Lower leg skin (tissue), 4 donors: ENCODE data around the gene MAGEB5. TPM values are rescaled to one million over a fixed set of nuclear protein-coding genes. Genes with fewer than 3 reads are reported as not detected.

Experiments used
- DNase-seq, 2 donors: peaks; one replicate each; pipeline ENCODE4 v3.0.0-alpha.2; 2019; ENCODE audit warnings: low spot score in 2 of 2
- H3K4me3 ChIP-seq: fragments of 200-600 bp; sonication (generic); 2 replicates; pipeline ENCODE4 v1.5.1; 2017; ENCODE audit warnings: mild to moderate bottlenecking, low read depth; ENCODE audit not compliant: poor library complexity, severe bottlenecking
- CTCF ChIP-seq, 3 donors: fragments of 450-650 bp; IDR thresholded peaks; one replicate each; pipeline ENCODE4 v1.5.1; 2016; ENCODE audit warnings: antibody characterized with exemption in 3 of 3, mild to moderate bottlenecking in 3 of 3, moderate library complexity in 2 of 3
- POLR2A ChIP-seq, 2 donors: fragments of 450-650 bp; IDR thresholded peaks; one replicate each; pipeline ENCODE4 v1.6.1; 2016 to 2017; ENCODE audit warnings: antibody characterized with exemption in 2 of 2, mild to moderate bottlenecking in 1 of 2, moderate library complexity in 1 of 2
- WGBS, 2 donors: methylation state at CpG; one replicate each; pipeline ENCODE4 v1.1.5; 2018; 5-methylcytosine and 5-hydroxymethylcytosine counted together
- intact Hi-C: fragments of 100-400 bp; cut with DNase I; formaldehyde crosslinking; loops from one replicate; pipeline ENCODE4 v1.15.0; 2023; ENCODE audit warnings: low total_unique reads
- total RNA-seq, 4 donors: library from RNA; depleted of rRNA; stranded (reverse); fragments of >200 nt; gene quantifications; one replicate each; pipeline ENCODE4 v1.1.0, GENCODE V29; 2016

The MAGEB5 gene
- total RNA-seq, 4 donors from 2014 or later, result not detected

- intact Hi-C loops, result no loop called here
- TF ChIP-seq CTCF (IDR thresholded peaks at IDR 0.05) (no peak), POLR2A (IDR thresholded peaks at IDR 0.05) (no peak)
- WGBS, 2 donors, result 27 to 43% methylated on average over 1 of the region's 1 CpG
- no peak for DNase-seq
- no peak overlapping the region for H3K4me3 ChIP-seq
Observed at GRCh38 chrX:26234177-26234576, 18.2 kb downstream of the MAGEB5 start.

- no peak for DNase-seq
- TF ChIP-seq POLR2A (IDR thresholded peaks at IDR 0.05) (no peak), CTCF (IDR thresholded peaks at IDR 0.05) (no peak)
- intact Hi-C loops, result no loop called here
- no peak overlapping the region for H3K4me3 ChIP-seq
- 64 to 75% methylated on average over 3 of the region's 3 CpGs for WGBS, 2 donors
Observed at GRCh38 chrX:26253526-26253925, 37.6 kb downstream of the MAGEB5 start.

- no peak for DNase-seq
- no peak for TF ChIP-seq CTCF (IDR thresholded peaks at IDR 0.05)
- TF ChIP-seq POLR2A (IDR thresholded peaks at IDR 0.05), result no peak
- intact Hi-C loops, result no loop called here
- H3K4me3 ChIP-seq, result no peak overlapping the region
- 82 to 83% methylated on average over 3 to 9 of the region's 9 CpGs for WGBS, 2 donors
Observed at GRCh38 chrX:26254436-26254835, 38.5 kb downstream of the MAGEB5 start.

GRCh38 chrX:26262121-26262523, 46.2 kb downstream of the MAGEB5 start:
- 74 to 79% methylated on average over 5 of the region's 5 CpGs for WGBS, 2 donors
- no peak for TF ChIP-seq CTCF (IDR thresholded peaks at IDR 0.05)
- no peak for TF ChIP-seq POLR2A (IDR thresholded peaks at IDR 0.05)
- DNase-seq, result no peak
- intact Hi-C loops, result no loop called here
- H3K4me3 ChIP-seq, result no peak overlapping the region

Other genes starting within 250 kb of the MAGEB5 start
- gene MAGEB18, start 77.8 kb upstream of the MAGEB5 start, total RNA-seq, result not detected
- not detected for gene MAGEB6B, start 55.6 kb upstream of the MAGEB5 start, total RNA-seq
- gene MAGEB6, start 23.7 kb upstream of the MAGEB5 start, total RNA-seq, result not detected